CD14-positive monocyte (primary cell): ENCODE data around the gene PRMT9. TPM values are rescaled to one million over a fixed set of nuclear protein-coding genes. Genes with fewer than 3 reads are reported as not detected.

Source experiments
- DNase-seq, 3 donors: peaks; one replicate each; pipeline ENCODE4 v3.0.0-alpha.2; 2011 to 2022
- H2AFZ ChIP-seq: 2 replicates; pipeline ENCODE4 v1.6.0; 2012; ENCODE audit warnings: mild to moderate bottlenecking, low read depth, low read length, inconsistent platforms; ENCODE audit not compliant: insufficient read depth, poor library complexity, severe bottlenecking
- H3K27ac ChIP-seq, 2 donors: 1 replicate in 1 of 2; 2 replicates in 1 of 2; pipeline ENCODE4 v1.5.1; 2012 to 2013; ENCODE audit warnings: low read length in 2 of 2, control low read depth in 1 of 2, inconsistent platforms in 1 of 2, low read depth in 1 of 2, mild to moderate bottlenecking in 1 of 2
- H3K27me3 ChIP-seq, 2 donors: one replicate each; pipeline versions ENCODE4 v1.6.0 to v1.6.1; 2011 to 2013; ENCODE audit warnings: low read length in 2 of 2; ENCODE audit not compliant: control insufficient read depth in 2 of 2, insufficient read depth in 2 of 2
- H3K36me3 ChIP-seq, 2 donors: replicated peaks in 1 of 2; 1 replicate in 1 of 2; 2 replicates in 1 of 2; pipeline versions ENCODE4 v1.5.1 to v1.6.1; 2012 to 2013; ENCODE audit warnings: low read length in 2 of 2, control low read depth in 1 of 2, inconsistent platforms in 1 of 2, mild to moderate bottlenecking in 1 of 2; ENCODE audit not compliant: insufficient read depth in 2 of 2, control insufficient read depth in 1 of 2
- H3K4me1 ChIP-seq, 2 donors: 1 replicate in 1 of 2; 2 replicates in 1 of 2; pipeline versions ENCODE4 v1.5.1 to v1.6.1; 2012 to 2013; ENCODE audit warnings: low read length in 2 of 2, control low read depth in 1 of 2, inconsistent platforms in 1 of 2, mild to moderate bottlenecking in 1 of 2, moderate library complexity in 1 of 2; ENCODE audit not compliant: insufficient read depth in 2 of 2, control insufficient read depth in 1 of 2
- H3K4me2 ChIP-seq: replicated peaks from 2 replicates; pipeline ENCODE3; 2012; ENCODE audit warnings: low read length, moderate library complexity, mild to moderate bottlenecking; ENCODE audit not compliant: poor library complexity, severe bottlenecking; ENCODE audit errors: extremely low read depth
- H3K4me3 ChIP-seq, 3 experiments: fragments of 200-600 bp in 1 of 3; sonication (generic) in 1 of 3; replicated peaks in 1 of 3; 1 replicate in 2 of 3; 2 replicates in 1 of 3; pipeline ENCODE4 v1.5.1; 2011 to 2013; ENCODE audit warnings: low read length in 3 of 3, mild to moderate bottlenecking in 3 of 3, control low read depth in 2 of 3, low read depth in 2 of 3, inconsistent platforms in 1 of 3, moderate library complexity in 1 of 3
- H3K79me2 ChIP-seq: 2 replicates; pipeline ENCODE4 v1.6.0; 2012; ENCODE audit warnings: mild to moderate bottlenecking, control low read depth, inconsistent platforms, low read length, moderate library complexity; ENCODE audit not compliant: insufficient read depth
- H3K9ac ChIP-seq: 2 replicates; pipeline ENCODE4 v1.6.0; 2017; ENCODE audit warnings: low read length, mild to moderate bottlenecking; ENCODE audit not compliant: insufficient read depth, poor library complexity, severe bottlenecking
- H3K9me3 ChIP-seq, 2 donors: replicated peaks in 1 of 2; 1 replicate in 1 of 2; 2 replicates in 1 of 2; pipeline versions ENCODE4 v1.5.1 to v1.6.1; 2012 to 2013; ENCODE audit warnings: low read length in 2 of 2, control low read depth in 1 of 2; ENCODE audit not compliant: control insufficient read depth in 1 of 2, insufficient read depth in 1 of 2
- H4K20me1 ChIP-seq: 2 replicates; pipeline ENCODE4 v1.6.0; 2012; ENCODE audit warnings: mild to moderate bottlenecking, low read length, control low read depth, moderate library complexity; ENCODE audit not compliant: insufficient read depth
- H3K27ac Mint-ChIP-seq, 7 donors: one replicate each; pipeline ENCODE4 v1.8.0; 2020; ENCODE audit warnings: mild to moderate bottlenecking in 7 of 7, mixed read lengths in 7 of 7, moderate library complexity in 6 of 7, inconsistent platforms in 2 of 7
- H3K27me3 Mint-ChIP-seq, 3 donors: one replicate each; pipeline ENCODE4 v1.8.0; 2021 to 2022; ENCODE audit warnings: low read depth in 3 of 3, mild to moderate bottlenecking in 3 of 3, mixed read lengths in 3 of 3, moderate library complexity in 3 of 3, inconsistent platforms in 1 of 3
- H3K36me3 Mint-ChIP-seq, 2 donors: one replicate each; pipeline ENCODE4 v1.8.0; 2020; ENCODE audit warnings: mixed read lengths in 2 of 2, inconsistent platforms in 1 of 2, mild to moderate bottlenecking in 1 of 2
- H3K4me1 Mint-ChIP-seq: one replicate; pipeline ENCODE4 v1.8.0; 2020; ENCODE audit warnings: mild to moderate bottlenecking, mixed read lengths
- H3K4me3 Mint-ChIP-seq, 2 donors: one replicate each; pipeline ENCODE4 v1.8.0; 2020; ENCODE audit warnings: mild to moderate bottlenecking in 2 of 2, mixed read lengths in 2 of 2, moderate library complexity in 1 of 2
- H3K9me3 Mint-ChIP-seq, 7 donors: one replicate each; pipeline ENCODE4 v1.8.0; 2020 to 2022; ENCODE audit warnings: mixed read lengths in 7 of 7, mild to moderate bottlenecking in 6 of 7, moderate library complexity in 6 of 7, inconsistent platforms in 2 of 7
- CTCF ChIP-seq: fragments of 200-600 bp; IDR thresholded peaks from one replicate; pipeline ENCODE4 v1.8.0; 2022; ENCODE audit warnings: antibody characterized with exemption, mild to moderate bottlenecking
- WGBS: methylation state at CpG from one replicate; pipeline ENCODE4 v1.1.5; 2013; ENCODE audit warnings: missing lambda C conversion rate; ENCODE audit not compliant: insufficient coverage; 5-methylcytosine and 5-hydroxymethylcytosine counted together
- intact Hi-C, 2 donors: fragments of 100-400 bp; cut with micrococcal nuclease; formaldehyde crosslinking; loops; one replicate each; pipeline versions ENCODE4 v1.15.0 to v1.15.1; 2023
- polyA plus RNA-seq, 3 donors: library from polyadenylated mRNA; depleted of rRNA in 1 of 3; unstranded in 2 of 3; stranded (reverse) in 1 of 3; fragments of 300-500 nt in 2 of 3; fragments of >200 nt in 1 of 3; fragmentation: Illumina TruSeq in 2 of 3; gene quantifications; 1 replicate in 2 of 3; 2 replicates in 1 of 3; pipeline ENCODE4 v1.2.3, GENCODE V29; 2012 to 2021

Gene PRMT9
- polyA plus RNA-seq, 3 donors, result 1.6 to 4.6 (median 2.0) TPM

GRCh38 chr4:147610686-147611085 is 73.3 kb downstream of the PRMT9 start:
- H3K4me2 ChIP-seq, result no peak overlapping the region
- H3K4me3 ChIP-seq, result no peak overlapping the region
- H4K20me1 ChIP-seq, result no peaks in the 10 kb centered on the region
- no peaks in the 10 kb centered on the region for H3K9me3 ChIP-seq
- no peak overlapping the region for H3K27ac Mint-ChIP-seq
- intact Hi-C loops, result no loop called here
- peaks cover 2 to 9% (median 4%) of the 10 kb centered on the region in 3 donors for H3K27me3 Mint-ChIP-seq
- no peak for TF ChIP-seq CTCF
- no peak overlapping the region for H3K27ac ChIP-seq
- H2AFZ ChIP-seq, result no peak overlapping the region
- H3K4me1 Mint-ChIP-seq, result no peaks in the 10 kb centered on the region
- no peaks in the 10 kb centered on the region for H3K4me1 ChIP-seq
- H3K27me3 ChIP-seq, result peaks cover 5 to 14% of the 10 kb centered on the region in 2 donors
- no peaks in the 10 kb centered on the region for H3K36me3 Mint-ChIP-seq
- no peak for DNase-seq
- H3K79me2 ChIP-seq, result no peaks in the 10 kb centered on the region
- H3K9me3 Mint-ChIP-seq, result no peaks in the 10 kb centered on the region
- H3K4me3 Mint-ChIP-seq, result no peak overlapping the region
- no peak overlapping the region for H3K9ac ChIP-seq
- WGBS, result no CpG with 5 or more reads among the region's 1 CpG
- H3K36me3 ChIP-seq, result no peaks in the 10 kb centered on the region

GRCh38 chr4:147607471-147607870 is 76.5 kb downstream of the PRMT9 start:
- H3K9ac ChIP-seq, result no peak overlapping the region
- no peaks in the 10 kb centered on the region for H4K20me1 ChIP-seq
- no peaks in the 10 kb centered on the region for H3K36me3 ChIP-seq
- no peaks in the 10 kb centered on the region for H3K9me3 Mint-ChIP-seq
- H3K27me3 ChIP-seq, result peaks cover 4 to 5% of the 10 kb centered on the region in 2 donors
- no peak for TF ChIP-seq CTCF
- H3K4me1 ChIP-seq, result no peaks in the 10 kb centered on the region
- no peak overlapping the region for H3K4me3 ChIP-seq
- H3K79me2 ChIP-seq, result no peaks in the 10 kb centered on the region
- H3K4me3 Mint-ChIP-seq, result no peak overlapping the region
- H2AFZ ChIP-seq, result no peak overlapping the region
- H3K4me1 Mint-ChIP-seq, result no peaks in the 10 kb centered on the region
- peaks cover 2% of the 10 kb centered on the region in 3 donors for H3K27me3 Mint-ChIP-seq
- no peaks in the 10 kb centered on the region for H3K36me3 Mint-ChIP-seq
- no peaks in the 10 kb centered on the region for H3K9me3 ChIP-seq
- no peak overlapping the region for H3K27ac Mint-ChIP-seq
- no peak for DNase-seq
- no peak overlapping the region for H3K27ac ChIP-seq
- intact Hi-C loops, result no loop called here
- no peak overlapping the region for H3K4me2 ChIP-seq
- WGBS, result 75% methylated on average over 1 of the region's 1 CpG
